HL-60 (cell line): ENCODE measurements around the gene TNFSF13.

Experiments
- DNase-seq, 2 experiments: peaks; one replicate each; pipeline ENCODE4 v3.0.0-alpha.2; 2010 to 2020; ENCODE audit warnings: low read depth in 1 of 2, low spot score in 1 of 2
- H3K27ac ChIP-seq: fragments of 250-450 bp; sonication (Bioruptor Pico); replicated peaks from 2 replicates; pipeline ENCODE4 v1.5.1; 2020; ENCODE audit warnings: mild to moderate bottlenecking, moderate library complexity
- H3K27me3 ChIP-seq: fragments of 250-450 bp; sonication (Bioruptor Pico); 2 replicates; pipeline ENCODE4 v1.5.1; 2021; ENCODE audit warnings: mild to moderate bottlenecking, moderate library complexity; ENCODE audit not compliant: insufficient read depth, poor library complexity, severe bottlenecking
- H3K4me3 ChIP-seq: replicated peaks from 2 replicates; pipeline ENCODE4 v1.5.1; 2011; ENCODE audit warnings: mild to moderate bottlenecking, control low read depth, low read length; ENCODE audit not compliant: insufficient read depth
- GABPA ChIP-seq: IDR thresholded peaks from 2 replicates; pipeline ENCODE4 v1.6.1; 2012; ENCODE audit warnings: low read depth
- POLR2AphosphoS5 ChIP-seq: IDR thresholded peaks from 2 replicates; pipeline ENCODE4 v1.6.1; 2012; ENCODE audit warnings: low read depth
- SPI1 ChIP-seq: IDR thresholded peaks from 2 replicates; pipeline ENCODE4 v1.6.1; 2012; ENCODE audit warnings: low read depth, mild to moderate bottlenecking, borderline replicate concordance
- TF ChIP-seq, protein P1 (sequence below): IDR thresholded peaks from one replicate; pipeline ENCODE4 v1.5.1; 2011; ENCODE audit warnings: low read length, control low read depth, inconsistent platforms; ENCODE audit not compliant: insufficient read depth
- TF ChIP-seq, protein P2 (sequence below): IDR thresholded peaks from 2 replicates; pipeline ENCODE4 v1.6.1; 2012; ENCODE audit warnings: low read depth; ENCODE audit not compliant: insufficient replicate concordance

The TNFSF13 gene

DNA sequence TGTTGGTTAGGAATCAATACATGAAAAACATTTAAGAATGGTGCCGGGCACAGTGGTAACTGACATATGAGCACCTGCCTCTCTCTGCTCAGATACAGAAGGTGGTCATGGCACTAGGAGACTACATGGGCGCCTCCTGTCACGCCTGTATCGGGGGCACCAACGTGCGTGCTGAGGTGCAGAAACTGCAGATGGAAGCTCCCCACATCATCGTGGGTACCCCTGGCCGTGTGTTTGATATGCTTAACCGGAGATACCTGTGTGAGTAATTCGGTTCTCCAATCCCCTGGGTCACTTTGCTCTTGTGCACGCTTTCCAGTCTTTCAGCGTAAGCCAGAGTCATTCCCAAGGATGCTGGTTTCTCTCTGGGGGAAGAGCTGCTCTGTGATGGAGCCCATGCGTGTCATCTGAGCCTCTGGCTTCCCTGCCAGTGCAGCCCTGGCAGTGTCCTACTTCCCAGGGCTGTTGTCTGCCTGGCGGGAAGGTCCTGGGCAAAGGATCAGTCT is 17.9 kb downstream of the TNFSF13 start:
- H3K27me3 ChIP-seq: no peaks in the 10 kb centered on the region
- H3K4me3 ChIP-seq: no peak overlapping the region
- H3K27ac ChIP-seq: no peak overlapping the region
- peak in 1 of 2 experiments; percentile 0 for DNase-seq
- TF ChIP-seq GABPA (no peak), POLR2AphosphoS5 (no peak; the same call in 1 of the 2 replicates), SPI1 (no peak)
- TF ChIP-seq, protein P1, sequence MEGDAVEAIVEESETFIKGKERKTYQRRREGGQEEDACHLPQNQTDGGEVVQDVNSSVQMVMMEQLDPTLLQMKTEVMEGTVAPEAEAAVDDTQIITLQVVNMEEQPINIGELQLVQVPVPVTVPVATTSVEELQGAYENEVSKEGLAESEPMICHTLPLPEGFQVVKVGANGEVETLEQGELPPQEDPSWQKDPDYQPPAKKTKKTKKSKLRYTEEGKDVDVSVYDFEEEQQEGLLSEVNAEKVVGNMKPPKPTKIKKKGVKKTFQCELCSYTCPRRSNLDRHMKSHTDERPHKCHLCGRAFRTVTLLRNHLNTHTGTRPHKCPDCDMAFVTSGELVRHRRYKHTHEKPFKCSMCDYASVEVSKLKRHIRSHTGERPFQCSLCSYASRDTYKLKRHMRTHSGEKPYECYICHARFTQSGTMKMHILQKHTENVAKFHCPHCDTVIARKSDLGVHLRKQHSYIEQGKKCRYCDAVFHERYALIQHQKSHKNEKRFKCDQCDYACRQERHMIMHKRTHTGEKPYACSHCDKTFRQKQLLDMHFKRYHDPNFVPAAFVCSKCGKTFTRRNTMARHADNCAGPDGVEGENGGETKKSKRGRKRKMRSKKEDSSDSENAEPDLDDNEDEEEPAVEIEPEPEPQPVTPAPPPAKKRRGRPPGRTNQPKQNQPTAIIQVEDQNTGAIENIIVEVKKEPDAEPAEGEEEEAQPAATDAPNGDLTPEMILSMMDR: no peak
- TF ChIP-seq, protein P2, sequence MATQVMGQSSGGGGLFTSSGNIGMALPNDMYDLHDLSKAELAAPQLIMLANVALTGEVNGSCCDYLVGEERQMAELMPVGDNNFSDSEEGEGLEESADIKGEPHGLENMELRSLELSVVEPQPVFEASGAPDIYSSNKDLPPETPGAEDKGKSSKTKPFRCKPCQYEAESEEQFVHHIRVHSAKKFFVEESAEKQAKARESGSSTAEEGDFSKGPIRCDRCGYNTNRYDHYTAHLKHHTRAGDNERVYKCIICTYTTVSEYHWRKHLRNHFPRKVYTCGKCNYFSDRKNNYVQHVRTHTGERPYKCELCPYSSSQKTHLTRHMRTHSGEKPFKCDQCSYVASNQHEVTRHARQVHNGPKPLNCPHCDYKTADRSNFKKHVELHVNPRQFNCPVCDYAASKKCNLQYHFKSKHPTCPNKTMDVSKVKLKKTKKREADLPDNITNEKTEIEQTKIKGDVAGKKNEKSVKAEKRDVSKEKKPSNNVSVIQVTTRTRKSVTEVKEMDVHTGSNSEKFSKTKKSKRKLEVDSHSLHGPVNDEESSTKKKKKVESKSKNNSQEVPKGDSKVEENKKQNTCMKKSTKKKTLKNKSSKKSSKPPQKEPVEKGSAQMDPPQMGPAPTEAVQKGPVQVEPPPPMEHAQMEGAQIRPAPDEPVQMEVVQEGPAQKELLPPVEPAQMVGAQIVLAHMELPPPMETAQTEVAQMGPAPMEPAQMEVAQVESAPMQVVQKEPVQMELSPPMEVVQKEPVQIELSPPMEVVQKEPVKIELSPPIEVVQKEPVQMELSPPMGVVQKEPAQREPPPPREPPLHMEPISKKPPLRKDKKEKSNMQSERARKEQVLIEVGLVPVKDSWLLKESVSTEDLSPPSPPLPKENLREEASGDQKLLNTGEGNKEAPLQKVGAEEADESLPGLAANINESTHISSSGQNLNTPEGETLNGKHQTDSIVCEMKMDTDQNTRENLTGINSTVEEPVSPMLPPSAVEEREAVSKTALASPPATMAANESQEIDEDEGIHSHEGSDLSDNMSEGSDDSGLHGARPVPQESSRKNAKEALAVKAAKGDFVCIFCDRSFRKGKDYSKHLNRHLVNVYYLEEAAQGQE: no peak

DNA sequence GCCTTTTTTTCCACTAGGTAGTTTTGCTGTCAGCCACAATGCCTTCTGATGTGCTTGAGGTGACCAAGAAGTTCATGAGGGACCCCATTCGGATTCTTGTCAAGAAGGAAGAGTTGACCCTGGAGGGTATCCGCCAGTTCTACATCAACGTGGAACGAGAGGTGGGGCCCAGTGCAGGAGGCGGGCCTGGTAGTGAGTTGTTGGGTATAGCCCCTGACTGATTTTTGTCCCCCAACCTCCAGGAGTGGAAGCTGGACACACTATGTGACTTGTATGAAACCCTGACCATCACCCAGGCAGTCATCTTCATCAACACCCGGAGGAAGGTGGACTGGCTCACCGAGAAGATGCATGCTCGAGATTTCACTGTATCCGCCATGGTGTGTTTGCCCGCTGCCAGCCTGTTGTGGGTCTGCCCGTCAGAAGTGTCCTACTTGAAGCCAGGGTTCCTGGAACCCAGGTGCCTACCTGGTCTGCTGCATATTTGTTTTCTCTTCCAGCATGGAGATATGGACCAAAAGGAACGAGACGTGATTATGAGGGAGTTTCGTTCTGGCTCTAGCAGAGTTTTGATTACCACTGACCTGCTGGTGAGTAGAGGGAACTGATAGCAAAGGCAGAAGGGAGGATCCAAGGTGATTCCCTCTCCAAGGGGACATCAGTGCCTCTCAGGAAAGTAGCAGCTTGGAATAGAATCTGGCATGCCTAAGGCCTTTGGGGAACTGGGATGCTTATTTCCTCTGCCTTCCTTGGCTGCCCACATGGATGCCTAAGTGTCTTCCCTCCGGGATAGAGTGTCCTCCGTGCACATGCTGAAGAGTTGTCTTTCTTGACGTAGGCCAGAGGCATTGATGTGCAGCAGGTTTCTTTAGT is 19.0 kb downstream of the TNFSF13 start:
- TF ChIP-seq SPI1 (no peak), POLR2AphosphoS5 (0 out of 2 replicates have a peak, but pooled peaks have one; percentile 7)
- Histone ChIP-seq H3K4me3 (no peak overlapping the region), H3K27me3 (no peaks in the 10 kb centered on the region), H3K27ac (no peak overlapping the region)
- DNase-seq: no peak

DNA sequence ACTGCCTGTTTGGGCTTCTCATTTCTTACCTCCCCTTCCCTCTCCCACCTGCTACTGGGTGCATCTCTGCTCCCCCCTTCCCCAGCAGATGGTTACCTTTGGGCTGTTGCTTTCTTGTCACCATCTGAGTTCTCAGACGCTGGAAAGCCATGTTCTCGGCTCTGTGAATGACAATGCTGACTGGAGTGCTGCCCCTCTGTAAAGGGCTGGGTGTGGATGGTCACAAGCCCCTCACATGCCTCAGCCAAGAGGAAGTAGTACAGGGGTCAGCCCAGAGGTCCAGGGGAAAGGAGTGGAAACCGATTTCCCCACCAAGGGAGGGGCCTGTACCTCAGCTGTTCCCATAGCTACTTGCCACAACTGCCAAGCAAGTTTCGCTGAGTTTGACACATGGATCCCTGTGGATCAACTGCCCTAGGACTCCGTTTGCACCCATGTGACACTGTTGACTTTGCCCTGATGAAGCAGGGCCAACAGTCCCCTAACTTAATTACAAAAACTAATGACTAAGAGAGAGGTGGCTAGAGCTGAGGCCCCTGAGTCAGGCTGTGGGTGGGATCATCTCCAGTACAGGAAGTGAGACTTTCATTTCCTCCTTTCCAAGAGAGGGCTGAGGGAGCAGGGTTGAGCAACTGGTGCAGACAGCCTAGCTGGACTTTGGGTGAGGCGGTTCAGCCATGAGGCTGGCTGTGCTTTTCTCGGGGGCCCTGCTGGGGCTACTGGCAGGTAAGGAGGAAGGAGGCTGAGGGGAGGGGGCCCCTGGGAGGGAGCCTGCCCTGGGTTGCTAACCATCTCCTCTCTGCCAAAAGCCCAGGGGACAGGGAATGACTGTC is 20.7 kb downstream of the TNFSF13 start, which contains the start of gene CD68:
TSS of gene CD68 (plus strand) at position 638 of the 833 bp plus-strand sequence. CDS start at position 678, 40 bp downstream.
- TF ChIP-seq POLR2AphosphoS5: peak; percentile 97
- TF ChIP-seq GABPA: no peak
- TF ChIP-seq, protein P1: no peak
- TF ChIP-seq, protein P2: no peak
- TF ChIP-seq SPI1: peak; percentile 74; the same call in 1 of the 2 replicates
- no peaks in the 10 kb centered on the region for H3K27me3 ChIP-seq
- peak within 1 kb of the TSS; percentile 49 for H3K4me3 ChIP-seq
- DNase-seq: peak; percentile 71 to 85
- H3K27ac ChIP-seq: peak within 1 kb of the TSS; percentile 72
